GM21576 (cell line): Measurements from ENCODE around the gene PLCL2.
"Not testable (repeated sequence)": the region's sequence is repeated elsewhere in the genome, so short reads cannot be mapped to it uniquely, and the experiment has no call there.

Experiments
- ATAC-seq: cut with Tn5 transposase; IDR thresholded peaks from one replicate; pipeline ENCODE4 v1.9.1; 2021; ENCODE audit warnings: mild to moderate bottlenecking, moderate library complexity; ENCODE audit not compliant: unreplicated experiment

Gene PLCL2

DNA sequence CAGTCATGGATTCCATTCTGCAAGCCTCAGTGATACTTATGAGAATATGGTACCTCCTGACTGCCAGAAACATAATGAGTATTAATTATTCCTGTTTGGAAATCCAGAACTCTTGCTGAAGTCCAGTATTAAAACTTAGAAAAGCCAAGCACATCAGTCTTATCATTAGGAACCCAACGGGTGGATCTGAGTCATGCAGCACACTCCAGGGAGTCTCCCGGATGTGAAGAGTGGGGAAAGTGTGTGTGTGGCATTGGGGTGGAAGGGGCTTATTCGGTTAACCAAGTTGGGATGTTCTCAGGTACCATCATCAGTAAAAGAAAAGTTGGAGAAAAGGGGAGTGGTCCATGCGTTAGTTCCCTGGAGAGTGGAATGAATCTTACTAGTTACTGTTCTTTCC, 181.1 kb downstream of the PLCL2 start:
- ATAC-seq: no peak

DNA sequence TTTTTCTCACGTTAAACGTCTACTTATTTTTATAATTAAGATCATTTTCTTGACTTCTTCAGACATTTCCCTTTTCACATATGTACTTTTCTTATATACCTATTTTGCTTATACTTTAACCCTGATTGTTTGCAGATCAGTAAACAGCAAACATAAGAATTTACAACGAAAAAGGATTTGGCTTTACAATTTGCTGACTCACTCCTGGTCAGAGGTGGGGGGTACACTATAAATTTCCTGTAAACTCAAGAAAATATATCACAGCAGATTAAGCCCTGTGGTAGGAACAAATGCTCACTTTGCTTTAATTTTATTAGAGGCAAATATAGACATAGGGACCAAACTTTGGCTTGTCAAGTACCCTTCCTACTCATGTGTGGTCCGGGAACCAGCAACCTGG, 185.0 kb downstream of the PLCL2 start:
- no peak for ATAC-seq

DNA sequence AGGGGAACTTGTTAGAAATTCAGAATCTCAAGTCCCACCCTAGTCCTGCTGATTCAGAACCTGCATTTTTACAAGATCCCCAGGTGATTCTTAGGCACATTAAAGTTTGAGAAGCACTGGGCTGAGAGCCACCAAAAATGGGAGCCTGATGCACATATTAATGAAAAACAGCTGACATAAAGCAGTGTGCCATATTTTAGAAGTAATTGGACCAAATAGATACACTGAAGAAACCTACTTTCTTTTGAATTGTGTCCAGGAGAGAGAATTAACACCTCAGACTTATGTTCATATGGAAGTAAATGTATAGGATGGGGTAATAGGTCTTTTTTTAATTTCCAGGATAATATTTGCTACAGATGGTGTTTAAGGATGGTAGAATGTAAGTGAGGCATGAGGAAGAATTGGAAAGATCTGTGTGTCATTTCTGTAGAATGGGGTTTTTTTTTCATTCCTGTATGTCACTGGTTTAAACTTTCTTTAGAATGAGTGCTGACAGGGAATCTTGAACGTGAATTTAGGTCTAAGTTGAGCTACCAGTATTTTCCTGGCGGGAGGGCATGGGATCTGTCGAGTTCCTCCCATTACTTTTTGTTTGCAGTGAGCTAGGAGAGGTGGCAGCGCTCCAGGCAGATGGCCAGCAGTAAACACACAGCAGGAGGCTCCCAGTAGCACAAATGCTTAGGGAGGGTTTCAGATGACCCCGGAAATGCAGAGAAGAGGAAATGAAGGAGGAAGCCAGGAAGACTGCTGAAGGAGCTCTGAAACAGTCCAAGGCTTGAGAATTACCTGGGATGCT, 185.6 kb downstream of the PLCL2 start:
- no peak for ATAC-seq

DNA sequence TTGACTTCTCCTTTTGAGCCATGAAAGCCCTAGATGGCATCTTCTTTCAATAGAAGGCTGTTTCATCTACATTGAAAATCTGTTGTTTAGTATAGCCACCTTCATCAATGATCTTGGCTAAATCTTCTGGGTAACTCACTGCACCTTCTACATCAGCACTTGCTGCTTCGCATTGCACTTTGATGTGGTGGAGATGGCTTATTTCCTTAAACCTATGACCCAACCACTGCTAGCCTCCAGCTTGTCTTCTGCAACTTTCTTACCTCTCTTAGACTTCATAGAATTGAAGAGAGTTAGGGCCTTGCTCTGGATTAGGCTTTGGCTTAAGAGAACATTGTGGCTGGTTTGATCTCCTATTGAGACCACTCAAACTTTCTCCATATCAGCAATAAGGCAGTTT, 189.8 kb downstream of the PLCL2 start:
- ATAC-seq: no peak

DNA sequence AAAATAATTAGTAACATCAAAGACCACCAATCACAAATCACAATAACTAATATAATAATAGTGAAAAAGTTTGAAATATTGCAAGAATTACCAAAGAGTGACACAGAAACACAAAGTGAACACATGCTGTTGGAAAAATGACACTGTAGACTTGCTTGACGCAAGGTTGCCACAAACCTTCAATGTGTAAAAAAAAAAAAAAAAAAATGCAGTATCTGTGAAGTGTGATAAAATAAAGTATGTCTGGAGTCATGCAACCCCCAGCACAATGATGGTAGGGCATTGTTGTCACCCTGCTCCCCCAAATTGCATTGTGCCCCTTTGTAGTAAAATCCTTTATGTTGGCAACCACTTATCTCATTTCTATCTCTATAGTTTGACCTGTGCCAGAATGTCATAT, 190.6 kb downstream of the PLCL2 start:
- no peak for ATAC-seq

DNA sequence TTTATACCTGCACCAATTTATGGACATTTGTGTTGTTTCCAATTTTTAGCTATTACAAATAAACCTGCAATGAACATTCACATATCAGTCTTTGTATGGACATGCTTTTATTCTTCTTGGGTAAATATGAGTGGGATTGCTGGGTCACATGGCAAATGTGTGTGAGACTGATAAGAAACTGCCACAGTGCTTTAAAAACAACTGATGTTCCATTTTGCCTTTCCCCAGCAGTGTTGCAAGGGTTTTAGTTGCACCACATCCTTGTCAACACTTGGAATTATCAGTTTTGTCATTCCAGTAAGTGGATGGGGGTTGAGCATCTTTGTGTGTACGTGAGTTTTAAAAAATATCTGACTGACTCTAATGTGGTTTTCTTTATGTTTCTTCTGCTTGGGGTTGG, 191.2 kb downstream of the PLCL2 start:
- no peak for ATAC-seq

DNA sequence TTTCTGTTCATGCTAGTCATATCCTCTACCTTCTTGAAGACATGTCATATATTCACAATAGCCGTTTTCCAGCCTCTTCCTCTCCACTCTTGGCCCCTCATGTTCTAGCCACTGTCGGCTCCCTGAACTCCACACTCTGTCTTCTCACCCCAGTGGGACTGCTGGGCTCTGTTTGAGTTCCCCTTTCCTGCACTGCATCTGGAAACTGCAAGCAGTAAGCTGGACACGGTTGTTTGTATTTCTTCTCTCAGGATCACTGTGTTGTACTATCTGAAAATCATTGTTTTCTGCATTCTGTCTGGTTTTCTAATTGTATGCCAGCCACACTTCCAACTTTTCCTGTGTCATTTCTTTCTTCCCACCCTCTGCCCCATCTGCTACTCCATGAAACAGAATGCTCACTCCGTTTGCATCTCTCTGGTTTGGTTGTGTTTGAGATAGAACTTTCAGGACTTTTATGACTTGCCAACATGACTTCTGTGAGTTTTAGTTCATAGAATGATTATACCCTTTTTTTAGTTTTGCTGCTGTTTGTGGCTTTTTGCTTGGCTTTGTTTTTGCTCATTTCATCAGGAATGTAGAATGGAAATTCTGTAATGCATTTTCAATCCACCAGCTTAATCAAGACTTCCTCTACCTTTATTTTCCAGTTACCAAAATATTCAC, 192.3 kb downstream of the PLCL2 start:
- no peak for ATAC-seq

DNA sequence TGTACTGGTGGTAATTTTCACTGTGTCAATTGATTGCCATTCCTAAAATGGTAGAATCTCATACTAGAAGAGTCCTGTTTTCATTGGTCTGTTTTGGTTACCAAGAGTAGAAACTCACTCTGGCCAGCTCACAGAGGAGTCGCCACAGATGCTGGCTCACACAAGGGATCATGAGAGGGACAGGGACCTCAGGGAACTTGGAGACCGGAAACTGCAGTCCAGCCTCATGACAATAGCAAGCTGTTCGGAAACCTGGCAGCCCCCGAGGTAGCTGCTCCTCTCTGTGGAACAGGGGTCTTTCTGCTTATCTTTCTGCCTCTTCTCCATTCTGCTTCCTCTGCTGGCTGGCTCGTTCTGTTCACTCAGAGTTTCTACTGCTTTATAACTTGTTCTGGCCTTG, 192.9 kb downstream of the PLCL2 start:
- no peak for ATAC-seq

DNA sequence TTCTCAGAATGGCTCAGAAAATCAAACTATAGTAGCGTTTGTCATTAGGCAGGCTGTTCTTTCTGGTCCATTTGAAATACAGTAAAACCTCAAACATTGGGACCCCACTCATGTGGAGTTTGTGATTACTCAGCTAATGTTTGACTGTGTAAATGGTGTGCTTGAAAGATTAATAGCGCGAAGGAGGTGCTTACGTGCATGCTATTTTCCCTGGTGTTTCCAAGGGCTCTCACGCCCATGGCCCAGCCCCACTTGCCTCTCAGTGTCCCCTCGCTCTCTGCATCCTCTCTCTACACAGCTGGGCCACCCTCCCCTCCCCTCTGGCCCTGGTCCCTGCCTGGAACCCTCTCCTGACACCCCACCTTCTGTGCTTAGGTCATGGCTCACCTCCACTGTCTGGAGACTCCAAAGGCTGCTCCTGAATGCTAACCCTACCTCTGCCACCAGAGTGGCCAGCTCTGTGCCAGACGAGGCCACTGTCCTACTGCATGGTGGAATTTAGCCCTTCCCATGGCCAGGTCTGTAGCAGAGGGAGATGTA, 194.2 kb downstream of the PLCL2 start:
- ATAC-seq: no peak

DNA sequence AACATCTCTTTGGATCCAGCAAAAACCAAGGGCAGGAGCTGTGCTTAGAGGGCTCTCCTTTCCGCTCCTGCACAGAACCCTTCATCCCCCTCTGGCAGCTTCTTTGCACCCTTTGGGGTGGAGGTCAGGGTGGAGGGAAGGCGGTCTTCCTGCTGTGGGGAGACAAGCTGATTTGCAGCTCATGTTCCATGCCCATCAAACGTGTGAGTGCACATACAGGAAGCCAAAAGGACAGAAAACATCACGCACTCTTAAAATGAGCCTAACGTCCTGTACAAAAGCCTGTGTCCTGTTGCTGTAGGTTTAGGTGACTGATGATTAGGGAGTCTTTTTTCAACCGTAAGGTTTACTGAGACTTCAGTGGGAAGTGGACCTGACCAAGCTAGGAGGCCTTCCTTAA, 195.2 kb downstream of the PLCL2 start:
- no peak for ATAC-seq

DNA sequence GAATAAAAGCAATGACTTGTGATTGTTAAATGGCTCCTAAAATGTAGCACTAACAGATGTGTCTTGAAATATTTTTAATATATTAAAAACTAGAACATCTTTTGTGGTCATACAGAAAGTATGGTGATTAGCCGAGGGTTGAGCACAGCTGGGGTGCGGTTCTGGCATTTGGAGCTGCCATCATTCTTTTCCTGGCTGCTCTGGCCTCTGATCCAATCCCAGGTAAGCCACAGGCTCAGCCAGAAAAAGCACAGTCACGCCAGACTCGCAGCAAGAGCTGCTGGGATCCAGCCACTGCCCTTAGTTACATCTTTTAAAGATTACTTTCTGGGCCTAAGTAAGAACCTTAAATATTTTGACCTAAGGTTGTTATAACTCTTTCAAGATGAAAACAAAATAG, 196.8 kb downstream of the PLCL2 start:
- no peak for ATAC-seq

DNA sequence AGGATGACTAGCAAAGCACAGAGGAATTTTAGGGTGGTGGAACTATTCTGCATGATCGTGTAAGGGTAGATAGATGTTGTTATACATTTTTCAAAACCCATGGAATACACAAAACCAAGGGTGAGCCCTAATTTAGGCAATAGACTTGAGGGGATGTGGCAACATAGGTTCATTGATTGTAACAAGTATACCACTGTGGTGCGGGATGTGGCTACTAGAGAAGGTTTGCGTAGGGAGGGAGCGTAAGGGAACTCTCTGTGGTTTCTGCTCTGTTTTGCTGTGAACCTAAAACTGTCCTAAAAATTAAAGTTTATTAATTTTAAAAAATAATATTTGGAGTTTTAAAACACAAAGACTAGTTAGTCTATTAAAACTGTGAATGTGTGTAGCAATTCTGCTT, 202.8 kb downstream of the PLCL2 start:
- no peak for ATAC-seq

DNA sequence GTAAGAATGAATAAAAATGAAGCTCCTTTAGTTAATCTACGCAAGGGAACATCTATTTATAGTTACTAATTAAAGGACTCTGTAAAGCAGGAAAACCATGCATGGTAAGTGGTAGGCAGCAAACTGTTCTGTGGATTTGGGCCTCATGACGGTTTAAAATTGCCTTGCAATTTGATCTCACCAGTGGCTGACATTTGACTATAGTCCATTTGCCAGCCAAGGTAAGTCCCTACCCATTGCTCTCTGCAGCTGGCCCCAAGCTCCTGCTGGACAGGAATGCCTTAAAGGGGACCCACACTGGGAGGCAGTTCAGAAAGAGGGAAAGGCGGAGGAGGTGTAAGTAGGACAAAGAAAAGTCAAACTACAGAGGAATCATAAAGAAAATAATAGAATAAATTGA, 203.3 kb downstream of the PLCL2 start:
- ATAC-seq: no peak

DNA sequence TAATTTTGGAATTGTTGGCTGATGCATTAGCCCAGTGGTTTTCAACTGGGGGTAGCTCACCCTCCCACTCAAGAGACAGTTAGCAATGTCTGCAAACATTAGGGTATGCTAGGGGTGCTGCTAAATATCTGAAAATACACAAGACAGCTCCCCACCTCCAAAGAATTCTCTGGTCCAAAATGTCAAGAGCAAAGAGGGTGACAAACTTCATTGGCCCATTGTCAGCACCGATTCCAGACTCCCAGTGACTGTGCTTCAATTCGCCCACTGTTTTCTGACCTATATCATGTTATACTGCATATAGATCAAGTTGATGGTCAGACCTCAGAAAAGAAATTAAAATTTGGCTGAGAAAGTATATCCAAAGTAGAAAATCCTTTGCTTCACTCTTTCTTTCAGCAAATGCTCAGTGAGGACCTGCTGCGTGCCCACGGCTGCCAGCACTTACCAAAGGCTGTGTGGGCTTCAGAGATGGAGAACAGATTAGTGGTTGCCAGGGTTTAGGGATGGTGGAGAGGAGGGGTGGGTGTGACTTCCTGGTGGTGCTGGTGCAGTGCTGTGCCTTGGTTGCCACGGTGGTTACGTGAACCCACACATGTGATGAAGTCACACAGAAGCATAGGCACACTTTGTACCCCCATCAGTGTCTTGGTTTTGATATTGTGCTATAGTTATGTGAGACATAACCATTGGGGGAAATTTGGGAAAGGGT, 204.0 kb downstream of the PLCL2 start:
- no peak for ATAC-seq

DNA sequence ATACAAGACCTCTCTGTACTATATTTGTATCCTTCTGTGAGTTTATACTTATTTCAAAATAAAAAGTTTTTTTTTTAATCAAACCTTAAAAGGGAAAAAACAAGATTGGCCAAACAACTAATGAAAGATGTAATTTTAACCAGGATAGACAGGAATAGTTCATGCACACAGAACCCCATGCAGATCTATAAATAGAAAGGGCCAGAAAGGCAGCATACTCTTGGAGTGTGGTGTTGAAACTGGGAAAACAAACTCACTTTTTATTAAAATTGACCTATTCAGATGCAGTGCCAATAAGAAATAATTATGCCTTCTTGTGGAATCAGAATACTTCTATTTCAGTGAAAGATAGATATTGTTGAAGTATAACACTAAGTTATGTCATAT, 204.6 kb downstream of the PLCL2 start:
- no peak for ATAC-seq

DNA sequence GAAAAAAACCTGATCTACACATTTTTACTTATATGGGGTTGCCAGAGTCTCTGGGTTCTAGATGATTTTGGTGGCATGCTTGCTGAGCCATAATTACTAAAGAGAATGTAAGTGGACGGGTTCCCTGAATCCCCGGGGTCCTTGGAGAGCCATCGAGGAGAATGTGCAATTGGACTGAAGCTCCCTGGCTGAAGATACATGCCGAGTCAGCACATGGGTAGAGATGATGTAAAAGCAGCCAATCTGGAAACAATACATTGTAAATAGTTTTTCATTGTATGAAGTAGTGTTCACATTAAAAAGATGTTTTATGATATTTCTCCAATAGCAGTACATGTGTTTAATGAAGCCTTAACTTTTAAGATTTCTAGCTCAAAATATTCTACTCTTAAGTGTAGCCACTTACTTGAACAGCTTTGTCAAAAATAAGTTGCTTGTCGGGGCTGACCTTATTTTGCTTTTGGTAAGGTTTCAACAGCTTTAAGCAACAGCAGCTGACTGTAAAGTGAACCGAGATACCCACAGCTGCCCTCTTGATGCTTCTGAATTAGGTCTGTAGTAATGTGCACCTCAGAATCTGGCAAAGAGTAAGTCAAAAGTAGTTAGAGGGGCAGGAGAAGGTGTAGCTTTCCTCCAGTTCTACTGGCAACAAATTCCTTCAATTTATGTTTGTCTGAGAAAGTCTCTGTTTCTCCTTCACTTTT, 205.7 kb downstream of the PLCL2 start:
- no peak for ATAC-seq

DNA sequence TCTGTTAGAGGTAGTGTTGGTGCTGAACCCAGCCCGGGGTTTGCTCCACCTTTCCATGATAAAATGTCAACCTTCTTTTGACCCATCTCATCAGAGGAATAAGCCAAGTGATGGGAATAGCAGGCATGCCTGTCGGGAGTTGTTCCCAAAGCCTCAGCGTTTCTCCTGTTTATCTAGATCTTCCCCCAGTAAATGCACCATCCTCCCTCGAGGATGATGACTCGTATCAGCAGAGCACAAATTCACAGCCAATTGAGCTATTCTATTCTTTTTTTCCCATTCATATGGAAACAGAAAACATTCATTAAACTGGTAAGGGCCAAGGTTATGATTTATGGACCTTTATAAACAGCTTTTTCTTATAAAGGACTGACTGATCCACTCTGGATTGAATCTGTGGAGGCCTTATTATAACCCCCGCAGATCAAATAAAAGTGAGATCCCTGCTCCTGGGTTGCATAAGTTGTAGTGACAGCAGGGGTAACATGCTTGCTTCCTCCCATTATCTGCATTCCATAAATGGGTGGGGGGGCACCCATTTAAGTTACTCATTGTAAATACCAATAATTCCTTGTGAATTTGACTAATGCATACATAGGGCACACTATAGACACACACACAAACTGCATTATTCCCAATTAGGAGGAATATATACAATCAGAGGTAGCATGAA, 207.3 kb downstream of the PLCL2 start:
- ATAC-seq: no peak

DNA sequence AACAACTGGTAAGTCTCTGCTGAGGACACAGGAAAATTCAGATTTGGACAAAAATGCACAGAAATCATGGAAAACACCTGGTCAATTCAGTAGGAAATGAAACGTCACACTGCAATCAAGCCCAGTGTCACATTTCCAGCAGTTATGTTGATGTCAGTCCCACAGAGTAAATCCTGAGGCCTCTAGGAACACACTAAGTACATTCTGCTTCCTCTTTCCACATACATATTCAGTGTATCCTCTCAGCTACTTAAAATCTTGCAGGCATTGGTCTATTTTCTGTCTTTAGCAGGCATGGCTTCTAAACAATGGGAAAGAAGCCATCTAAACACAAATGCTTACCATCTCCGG, 207.8 kb downstream of the PLCL2 start:
- ATAC-seq: no peak

DNA sequence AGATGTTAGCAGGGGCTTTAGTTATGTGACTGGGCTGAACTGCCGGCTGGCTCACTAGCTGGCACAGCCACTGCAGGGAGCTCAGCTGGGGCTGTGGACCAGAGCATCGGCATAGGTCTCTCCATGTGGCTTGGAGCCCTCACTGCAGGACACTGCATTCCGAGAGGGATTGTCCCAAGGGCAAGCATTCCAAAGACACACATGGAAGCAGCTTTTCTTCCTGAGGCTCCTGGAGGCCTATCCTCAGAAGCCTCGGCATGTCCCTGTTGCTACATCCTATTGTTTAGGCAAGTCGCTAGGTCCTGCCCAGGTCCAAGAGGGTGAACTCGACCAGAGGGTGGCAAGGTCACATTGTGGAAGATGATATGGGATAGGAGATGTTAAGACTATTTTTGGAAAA, 209.8 kb downstream of the PLCL2 start:
- no peak for ATAC-seq

DNA sequence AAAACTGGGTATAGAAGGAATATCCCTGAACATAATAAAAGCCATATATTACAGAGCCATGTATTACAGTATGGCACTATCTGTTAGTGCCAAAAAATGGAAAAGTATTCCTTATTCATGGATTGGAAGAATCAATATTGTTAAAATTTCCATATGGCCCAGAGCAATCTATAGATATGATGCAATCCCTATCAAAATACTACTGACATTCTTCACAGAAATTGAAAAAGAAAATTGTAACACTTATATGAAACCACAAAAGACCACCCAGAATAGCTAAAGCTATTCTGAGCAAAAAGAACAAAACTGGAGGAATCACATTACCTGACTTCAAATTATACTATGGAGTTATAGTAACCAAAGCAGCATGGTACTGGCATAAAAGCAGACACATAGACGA, 218.8 kb downstream of the PLCL2 start:
- no peak for ATAC-seq

DNA sequence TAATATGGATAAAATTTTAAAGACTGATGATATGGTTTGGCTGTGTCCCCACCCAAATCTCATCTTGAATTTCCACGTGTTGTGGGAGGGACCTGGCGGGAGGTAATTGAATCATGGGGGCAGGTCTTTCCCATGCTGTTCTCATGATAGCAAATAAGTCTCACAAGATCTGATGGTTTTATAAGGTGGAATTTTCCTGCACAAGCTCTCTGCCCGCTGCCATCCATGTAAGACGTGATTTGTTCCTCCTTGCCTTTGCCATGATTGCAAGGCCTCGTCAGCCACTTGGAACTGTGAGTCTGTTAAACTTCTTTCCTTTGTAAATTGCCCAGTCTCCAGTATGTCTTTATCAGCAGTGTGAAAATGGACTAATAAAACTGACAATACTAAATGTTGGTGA, 222.0 kb downstream of the PLCL2 start:
- ATAC-seq: not testable (repeated sequence)
